Stimulated activated CD8-positive, alpha-beta memory T cell treated with anti-CD3 and anti-CD28 coated beads, Interleukin-15, amount 100 ng/mL, for 1 hour (primary cell): ENCODE data around the gene NCAPH2.
"Not testable (repeated sequence)": the region's sequence is repeated elsewhere in the genome, so short reads cannot be mapped to it uniquely, and the experiment has no call there.

Source experiments
- DNase-seq: peaks from one replicate; pipeline ENCODE4 v3.0.0-alpha.2; 2020; ENCODE audit warnings: low read depth

Gene NCAPH2

DNA sequence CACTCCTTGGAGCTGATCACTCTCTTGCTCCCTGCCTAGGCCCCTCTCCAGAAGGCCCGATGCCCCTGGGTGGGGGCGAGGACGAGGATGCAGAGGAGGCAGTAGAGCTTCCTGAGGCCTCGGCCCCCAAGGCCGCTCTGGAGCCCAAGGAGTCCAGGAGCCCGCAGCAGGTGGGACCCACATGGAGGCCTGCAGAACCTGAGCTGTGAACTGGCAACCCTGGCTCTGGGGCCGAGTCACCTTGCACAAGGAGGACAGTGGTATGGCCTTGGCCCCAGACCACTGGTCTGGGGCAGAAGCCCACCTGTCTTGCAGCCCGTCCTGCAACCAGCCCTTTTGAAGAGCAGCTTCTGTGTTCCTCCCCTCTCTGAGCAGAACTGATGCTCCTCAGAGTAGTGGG lies 11.1 kb downstream of the NCAPH2 start:
- DNase-seq = no peak

DNA sequence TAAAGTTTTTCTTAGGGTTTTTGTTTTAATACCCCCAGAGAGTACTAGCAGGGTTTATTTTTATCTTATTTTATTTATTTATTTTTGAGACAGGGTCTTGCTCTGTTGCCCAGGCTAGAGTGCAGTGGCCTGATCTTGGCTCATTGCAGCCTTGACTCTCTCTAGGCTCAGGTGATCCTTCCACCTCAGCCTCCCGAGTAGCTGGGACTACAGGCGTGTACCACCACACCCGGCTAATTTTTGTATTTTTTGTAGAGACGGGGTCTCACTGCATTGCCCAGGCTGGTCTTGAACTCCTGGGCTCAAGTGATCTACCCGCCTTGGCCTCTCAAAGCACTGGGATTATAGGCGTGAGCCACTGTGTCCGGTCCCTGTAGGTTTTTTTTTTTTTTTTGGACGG lies 12.2 kb downstream of the NCAPH2 start:
- not testable (repeated sequence) for DNase-seq

DNA sequence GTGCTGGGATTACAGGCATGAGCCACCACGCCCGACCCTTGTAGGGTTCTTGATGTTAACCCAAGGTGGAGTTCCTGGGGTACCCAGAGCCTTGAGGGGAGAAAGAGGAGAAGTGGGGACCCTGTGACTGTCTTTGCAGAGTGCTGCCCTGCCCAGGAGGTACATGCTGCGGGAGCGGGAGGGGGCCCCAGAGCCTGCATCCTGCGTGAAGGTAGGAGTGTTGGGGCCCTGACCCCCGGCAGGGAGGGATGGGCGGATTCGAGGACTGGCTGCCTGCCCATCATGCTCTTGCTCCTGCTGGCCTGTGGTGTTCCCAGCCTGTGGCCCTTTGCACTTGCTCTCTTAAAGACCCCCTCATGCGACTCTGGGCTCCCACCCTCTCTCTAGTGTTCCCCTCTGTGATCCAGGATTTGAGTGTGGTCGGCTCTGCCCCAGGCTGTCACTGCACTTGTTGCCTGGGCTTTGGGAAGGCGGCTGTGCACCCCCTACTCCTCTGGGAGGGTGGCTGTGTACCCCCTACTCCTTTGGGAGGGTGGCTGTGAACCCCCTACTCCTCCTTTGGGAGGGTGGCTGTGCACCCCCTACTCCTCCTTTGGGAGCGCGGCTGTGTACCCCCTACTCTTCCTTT lies 12.9 kb downstream of the NCAPH2 start:
- DNase-seq = no peak

DNA sequence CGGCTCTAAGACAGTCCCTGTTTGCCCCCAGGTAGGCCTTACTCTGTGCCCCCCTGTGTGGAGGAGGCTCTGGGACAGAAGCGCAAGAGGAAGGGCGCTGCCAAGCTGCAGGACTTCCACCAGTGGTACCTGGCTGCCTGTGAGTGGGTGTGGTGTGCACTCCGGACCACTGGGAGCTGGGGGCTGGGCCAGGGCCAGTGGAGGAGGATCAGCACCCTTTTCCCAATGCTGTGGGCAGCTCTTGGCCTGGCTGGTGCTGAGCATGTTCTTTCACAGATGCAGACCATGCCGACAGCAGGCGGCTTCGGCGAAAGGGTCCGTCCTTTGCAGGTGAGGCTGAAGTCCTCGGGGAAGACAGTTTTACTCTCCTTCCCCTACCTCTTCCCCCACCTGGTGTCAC lies 13.7 kb downstream of the NCAPH2 start:
- no peak for DNase-seq

DNA sequence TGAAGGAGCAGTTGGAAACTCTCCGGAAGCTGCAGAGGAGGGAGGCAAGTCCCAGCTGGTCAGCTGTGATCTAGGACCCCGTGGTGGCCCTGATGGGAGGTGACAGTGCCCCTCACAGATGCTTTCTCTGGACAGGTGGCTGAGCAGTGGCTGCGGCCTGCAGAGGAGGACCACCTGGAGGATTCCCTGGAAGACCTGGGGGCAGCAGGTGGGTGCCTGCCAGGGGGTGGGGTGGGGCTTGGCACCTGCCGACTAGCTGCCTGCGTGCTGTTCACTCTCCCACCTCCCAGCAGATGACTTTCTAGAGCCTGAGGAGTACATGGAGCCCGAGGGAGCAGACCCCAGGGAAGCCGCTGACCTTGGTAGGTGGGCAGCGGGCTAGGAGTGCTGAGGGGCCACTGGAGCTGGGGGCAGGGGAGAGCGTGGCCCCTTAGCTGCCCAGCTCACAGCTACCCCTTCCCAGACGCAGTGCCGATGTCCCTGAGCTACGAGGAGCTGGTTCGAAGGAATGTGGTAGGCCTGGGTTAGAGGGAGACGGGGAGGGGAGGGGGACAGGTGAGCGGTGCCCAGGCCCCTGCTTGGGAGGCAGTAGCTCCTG lies 14.3 kb downstream of the NCAPH2 start:
- no peak for DNase-seq

DNA sequence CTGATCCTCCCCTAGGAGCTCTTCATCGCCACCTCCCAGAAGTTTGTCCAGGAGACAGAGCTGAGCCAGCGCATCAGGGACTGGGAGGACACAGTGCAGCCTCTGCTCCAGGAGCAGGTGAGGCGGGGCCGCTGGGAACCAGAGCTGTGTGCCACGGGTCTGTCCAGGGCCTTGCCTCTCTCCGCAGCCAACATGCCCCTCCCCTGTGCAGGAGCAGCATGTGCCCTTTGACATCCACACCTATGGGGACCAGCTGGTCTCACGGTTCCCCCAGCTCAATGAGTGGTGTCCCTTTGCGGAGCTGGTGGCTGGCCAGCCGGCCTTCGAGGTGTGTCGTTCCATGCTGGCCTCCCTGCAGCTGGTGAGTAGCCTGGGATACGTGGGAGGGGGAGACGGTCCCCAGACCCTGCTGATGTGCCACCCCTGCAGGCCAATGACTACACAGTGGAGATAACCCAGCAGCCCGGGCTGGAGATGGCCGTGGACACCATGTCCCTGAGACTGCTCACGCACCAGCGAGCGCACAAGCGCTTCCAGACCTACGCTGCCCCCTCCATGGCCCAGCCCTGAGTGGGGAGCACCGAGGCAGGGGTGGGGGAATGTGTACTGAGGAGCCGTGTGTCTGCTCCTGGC lies 14.9 kb downstream of the NCAPH2 start:
- no peak for DNase-seq

DNA sequence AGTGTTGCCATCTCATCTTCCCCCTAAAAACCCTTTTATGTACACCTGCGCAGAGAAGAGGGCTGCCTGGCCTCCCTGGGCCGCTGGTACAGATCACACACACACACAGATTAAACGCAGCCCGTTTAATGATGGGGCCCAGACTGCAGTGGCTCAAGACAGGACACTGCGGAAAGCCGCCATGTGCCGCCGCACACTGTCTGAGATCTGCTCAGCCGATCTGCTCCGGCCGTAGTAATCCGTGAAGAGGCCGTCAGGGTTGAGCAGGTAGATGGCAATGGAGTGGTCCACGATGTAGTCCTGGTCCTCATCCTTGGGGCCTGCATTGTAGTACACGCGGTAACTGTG lies 15.4 kb downstream of the NCAPH2 start:
- no peak for DNase-seq

DNA sequence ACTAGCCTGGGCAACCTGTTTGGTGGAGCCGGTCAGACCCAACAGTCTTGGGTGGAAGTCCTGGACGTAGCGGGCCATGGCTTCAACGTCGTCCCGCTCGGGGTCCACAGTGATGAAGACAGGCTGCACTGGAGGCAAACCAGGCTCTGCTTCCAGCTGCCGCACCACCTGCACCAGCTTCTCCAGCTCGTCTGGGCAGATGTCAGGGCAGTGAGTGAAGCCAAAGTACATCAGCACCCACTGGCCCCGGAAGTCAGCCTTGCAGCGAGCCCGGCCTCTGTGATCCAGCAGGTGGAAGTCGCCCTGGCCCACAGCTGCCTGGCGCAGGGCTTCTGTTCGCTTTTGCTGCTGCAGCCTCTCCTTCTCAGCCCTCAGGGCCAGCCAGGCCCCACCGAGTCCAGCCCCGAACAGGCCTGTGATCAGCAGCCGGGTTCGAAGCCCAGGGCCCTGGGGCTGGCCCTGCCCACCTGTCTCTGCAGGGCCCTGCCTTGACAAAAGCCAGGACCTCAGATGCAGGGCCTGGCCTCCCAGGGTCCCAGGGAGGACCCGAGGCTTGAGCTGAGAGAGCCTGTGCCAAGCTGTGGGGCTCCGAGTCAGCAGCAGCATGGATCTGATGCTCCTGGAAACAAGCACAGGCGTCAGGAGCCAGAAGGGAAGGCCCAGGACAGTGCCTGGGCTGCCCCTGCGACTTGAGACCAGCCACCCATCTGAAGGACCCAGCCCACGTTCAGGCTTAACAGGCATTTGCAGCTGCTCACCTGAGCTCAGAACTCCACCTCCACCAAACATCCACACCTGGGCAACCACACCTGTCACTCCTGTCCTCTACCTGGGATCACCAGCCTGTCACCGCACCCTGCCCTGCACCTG lies 16.0 kb downstream of the NCAPH2 start:
- no peak for DNase-seq

DNA sequence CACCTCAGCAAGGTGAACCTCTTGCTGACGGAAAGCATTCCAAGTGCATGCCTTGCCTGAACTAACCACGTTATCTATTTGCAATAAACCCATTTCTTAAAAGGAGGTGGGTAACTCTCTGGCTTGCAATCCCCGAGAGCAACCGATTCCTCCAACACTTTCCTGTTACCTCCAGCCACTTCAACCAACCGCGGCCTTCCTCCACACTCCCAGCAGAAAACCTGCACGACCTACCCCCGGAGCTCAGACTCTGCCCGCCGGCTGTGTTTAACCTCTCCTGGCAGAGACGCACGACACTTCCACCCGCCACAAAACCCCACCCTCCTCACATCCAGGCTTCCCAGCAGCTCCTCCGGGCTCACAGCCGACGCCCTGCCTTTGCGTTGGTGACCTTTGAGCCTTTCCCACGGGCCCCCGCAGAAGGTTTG lies 16.7 kb downstream of the NCAPH2 start:
- DNase-seq = no peak

DNA sequence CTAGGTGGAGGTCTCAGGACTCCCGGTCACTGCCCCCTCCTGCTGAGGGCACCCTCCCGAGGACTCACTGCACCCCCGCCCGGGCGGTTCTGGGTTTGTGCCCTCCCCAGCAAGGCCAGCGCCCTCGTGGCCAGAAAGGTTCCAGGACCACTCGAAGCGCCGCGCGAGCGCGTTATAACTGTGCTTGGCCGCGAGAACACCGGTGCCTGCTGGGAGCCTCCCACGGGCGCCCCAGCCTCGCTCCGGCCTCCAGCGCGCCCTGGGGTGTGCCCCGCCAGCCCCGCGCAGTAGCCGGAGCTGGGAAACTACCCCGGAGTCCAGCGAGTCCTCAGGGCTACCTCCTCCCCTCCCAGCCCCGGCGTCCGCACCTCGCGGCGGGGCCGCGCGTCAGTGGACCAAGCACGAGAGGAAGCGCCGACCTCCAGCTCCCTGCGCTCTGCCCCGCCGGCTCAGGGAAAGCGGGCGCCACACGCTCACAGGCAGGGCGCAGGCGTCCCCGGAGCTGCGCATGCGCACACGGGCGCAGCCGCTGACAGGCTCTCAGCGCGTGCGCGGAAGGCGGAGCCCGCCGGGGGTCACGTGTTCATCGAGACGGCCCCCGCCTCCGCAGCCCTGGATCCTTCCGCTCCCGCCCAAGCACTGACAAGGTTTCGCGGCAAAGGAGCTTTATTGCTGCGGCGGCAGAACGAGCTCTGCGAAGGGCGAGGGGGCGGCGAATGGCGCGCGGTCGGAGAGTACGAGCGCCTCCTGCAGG lies 17.3 kb downstream of the NCAPH2 start, which contains the start of gene SCO2:
Gene SCO2, minus strand, starts transcription at position 495 of the 754 bp plus-strand sequence. CDS start 1,187 bp downstream, outside the sequence.
- DNase-seq = peak; percentile 92

DNA sequence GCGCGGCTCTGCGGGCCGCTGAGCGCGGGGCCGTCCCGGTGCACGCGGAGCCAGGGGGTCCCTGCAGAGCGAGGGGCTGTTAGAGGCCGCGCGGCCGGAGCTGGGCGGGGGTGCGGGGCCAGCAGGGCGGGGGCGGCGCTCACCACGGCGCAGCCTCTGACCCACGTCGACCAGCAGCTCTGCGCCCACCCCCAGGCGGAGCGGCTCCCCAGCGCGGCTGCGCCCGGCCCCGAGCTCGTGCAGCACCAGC lies 17.8 kb downstream of the NCAPH2 start:
- DNase-seq = no peak

DNA sequence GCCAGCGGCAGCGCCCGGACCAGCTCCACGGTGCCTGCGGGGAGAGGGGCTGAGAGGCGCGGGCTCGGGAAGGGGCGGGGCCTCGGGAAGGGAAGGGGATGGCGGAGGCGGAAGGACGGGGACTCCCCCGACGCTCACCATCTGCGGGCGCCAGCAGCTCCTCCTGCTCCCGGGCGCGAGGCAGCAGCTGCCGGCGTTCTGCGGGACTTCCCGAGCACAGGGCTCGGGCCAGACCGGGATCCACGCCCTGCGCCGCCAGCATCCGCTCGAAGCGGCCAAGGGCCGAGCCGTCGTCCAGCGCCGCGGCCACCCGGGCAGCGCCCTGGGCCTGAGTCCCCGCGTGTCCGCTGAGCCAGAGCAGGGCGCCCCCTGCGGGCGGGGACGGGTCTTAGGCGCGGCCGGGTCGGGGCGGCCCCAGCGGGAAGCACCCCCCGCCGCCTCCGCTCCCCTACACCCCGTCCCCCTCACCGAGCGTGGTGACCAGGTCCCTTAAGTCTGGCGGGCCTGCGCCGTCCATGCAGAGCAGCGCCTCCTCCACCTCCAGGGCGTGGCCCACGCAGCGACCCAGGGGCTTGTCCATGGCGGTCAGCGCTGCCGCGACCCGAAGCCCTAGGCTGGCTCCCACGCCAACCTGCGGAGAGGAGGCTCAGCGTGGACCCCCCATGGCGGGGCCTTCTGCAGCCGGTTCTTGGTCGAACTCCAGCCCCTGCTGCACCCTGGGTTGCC lies 18.2 kb downstream of the NCAPH2 start:
- peak; percentile 57 for DNase-seq

DNA sequence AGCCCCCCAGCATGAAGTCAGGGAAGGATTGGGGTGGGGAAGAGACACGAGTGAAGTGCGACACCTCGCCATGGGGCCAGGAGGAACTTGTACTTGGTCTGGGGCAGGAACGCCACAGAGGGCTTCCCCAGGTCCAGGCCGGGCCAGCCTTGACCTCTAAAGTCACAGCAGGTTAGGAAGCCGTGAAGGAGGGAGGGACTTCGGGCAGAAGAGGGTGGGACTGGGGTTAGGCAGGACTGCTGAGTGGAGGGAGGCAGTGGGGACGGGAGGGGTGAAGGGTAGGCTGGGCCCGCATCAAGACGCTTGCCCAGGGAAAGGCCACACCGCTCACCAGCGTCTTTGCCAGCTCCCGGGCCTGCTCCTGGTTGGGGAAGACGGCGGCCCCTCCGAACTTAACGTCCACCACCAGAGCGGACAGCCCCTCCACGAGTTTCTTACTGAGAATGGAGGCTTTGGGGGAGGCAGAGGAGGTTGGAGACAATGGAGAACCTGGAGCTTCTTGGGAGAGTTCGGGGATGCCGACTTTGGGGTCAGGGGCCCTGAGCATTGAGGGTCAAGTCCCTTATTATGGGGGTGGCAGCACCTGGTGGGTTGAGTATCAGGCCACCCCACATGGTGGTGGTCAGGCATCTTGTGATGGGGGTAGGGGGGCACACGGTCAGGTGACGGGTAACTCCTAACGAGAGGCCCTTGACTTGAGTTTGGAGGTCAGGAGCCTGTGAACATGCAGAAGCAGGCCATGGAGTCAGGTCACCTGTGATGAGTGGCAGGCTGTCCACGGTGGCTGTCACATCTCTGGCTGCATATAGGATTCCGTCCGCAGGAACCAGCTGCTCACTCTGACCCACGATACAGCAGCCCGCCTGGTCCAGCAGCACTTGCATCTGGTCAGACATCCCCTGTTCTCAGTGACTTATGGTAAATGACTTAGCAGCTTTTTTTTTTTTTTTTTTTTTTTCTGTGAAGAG lies 19.1 kb downstream of the NCAPH2 start:
- no peak for DNase-seq

DNA sequence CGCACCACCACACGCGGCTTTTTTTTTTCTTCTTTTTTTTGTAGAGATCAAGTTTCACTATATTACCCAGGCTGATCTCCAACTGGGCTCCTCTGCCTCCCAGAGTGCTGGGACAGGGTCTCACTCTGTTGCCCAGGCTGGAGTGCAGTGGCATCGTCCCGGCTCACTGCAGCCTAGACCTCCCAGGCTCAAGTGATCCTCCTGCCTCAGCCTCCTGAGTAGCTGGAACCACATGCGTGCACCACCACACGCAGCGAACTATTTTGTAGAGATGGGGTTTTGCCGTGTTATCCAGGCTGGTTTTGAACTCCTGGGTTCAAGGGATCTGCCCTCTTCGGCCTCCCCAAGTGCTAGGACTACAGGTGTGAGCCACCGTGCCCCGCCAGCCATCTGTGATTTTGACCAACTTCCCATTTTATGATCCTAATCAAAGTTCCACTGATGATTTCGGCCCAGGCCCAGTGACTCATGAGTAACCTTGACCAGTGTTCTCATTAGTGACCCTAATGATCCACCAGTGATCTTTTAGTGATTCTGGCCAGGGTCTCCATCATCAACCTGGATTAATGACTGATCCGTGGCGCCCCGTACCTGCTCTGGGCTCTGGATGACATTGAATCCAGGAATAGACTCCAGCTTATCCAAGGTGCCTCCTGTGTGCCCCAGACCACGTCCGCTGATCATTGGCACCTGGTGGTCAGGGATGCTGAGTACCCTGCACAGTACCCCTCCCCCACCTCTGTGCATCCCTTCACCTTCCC lies 20.1 kb downstream of the NCAPH2 start:
- no peak for DNase-seq

DNA sequence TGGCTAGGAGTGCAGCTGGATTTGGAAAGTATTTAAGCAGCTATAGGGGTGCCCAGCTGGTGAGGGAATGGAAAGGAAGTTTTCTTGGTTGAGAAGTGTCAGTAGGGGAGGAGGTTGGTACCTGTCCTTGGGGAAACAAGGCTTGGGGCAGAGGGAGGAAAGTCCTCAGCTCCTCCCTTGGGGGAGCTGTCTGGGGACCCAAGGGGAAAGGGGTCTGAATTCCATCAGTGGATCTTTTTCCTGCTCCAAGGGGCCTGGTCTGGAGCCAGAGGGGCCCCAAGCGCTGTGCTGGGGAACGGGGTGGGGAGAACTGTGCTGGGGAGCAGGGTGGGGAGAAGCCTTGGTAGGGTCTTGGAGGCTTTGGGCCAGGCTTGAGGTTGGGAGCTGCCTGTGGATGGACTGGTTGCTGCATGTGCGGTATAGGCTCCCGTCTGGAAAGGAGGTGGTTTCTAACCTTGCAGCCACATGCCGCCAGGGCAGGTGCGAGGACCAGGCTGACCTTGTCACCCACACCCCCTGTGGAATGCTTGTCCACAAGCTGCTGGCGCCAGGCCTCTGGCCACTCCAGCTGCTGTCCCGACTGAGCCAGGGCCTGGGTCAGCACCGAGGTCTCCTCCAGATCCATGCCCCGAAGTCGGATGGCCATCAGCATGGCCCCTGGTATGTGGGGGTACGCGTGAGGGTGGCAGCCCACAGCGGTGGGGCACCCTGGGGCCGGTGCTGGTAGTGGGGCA lies 20.8 kb downstream of the NCAPH2 start:
- DNase-seq = no peak

DNA sequence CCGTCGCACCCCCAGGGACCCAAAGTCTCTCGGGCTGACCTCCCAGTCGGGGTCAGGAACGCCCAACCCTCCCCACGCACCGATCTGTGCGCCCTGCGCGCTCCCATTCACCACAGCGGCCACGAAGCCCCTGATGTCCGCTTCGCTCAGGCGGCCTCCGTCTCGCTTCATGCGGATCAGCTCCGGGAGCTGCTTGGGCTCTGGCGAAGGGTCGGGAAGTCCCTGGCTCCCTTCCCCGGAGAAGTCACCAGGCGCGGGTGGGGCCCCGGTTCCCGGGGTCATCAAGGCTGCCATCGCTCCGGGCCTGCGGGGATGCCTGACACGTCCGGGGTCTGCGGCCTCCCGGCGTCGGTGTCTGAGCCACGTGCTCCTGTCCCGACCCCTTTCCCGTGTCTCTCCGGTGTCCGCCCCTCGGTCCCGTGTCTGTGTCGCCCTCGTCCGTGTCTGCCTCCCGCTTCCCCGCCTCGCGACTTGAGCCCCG lies 21.4 kb downstream of the NCAPH2 start:
- no peak for DNase-seq

DNA sequence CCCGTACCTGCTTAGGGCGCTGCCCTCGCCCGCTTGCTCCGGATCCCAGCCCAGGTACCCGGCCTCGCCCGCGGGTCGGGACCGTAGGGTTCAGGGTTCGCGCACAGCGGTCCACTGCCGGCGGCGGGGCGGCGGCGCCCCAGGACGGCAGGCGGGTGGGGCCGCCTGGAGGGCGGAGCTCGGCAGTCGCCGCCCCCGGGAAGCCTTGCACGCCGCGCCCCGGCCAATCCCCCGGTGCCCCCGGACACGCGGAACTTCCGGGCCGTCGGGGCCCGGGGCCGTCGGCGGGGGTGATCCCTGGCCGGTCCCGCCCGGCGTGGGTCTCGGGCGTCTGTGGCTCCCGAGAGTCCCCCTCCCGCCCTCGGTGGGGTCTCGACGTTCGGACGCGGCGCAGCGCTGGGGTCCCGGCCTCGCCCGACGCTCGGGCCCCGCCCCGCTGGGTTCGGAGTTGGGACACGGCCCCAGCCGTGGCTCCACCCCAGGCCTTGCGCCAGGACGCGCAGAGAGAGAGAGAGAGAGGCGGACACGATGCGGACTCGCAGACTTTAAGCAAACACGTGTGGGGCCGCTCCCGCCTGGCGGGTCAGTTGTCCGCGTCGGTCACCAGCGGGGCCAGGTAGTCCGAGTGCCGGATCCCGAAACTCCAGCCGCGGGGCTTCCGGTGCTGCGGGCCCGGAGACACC lies 22.0 kb downstream of the NCAPH2 start, which contains the start of gene TYMP:
Gene TYMP, minus strand, starts transcription at position 116 of the 683 bp plus-strand sequence. CDS start 303 bp downstream, outside the sequence.
- no peak for DNase-seq

DNA sequence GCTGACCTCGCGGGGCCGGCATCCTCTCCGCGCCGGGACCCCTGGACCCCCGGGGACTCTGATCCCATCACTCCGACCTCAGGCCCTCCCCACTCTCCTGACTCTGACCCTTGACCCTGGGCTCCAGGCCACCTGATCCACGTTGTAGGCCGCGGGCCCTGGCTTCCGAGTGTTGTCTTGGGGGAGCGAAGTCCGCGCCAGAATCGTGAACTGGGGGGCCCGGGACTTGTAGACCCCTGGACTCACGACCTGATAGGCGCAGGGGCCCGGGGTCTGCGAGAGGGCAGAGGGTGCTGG lies 22.5 kb downstream of the NCAPH2 start:
- DNase-seq = no peak
